HG02973 (cell line): ENCODE results near the gene HEPACAM.

Experiments
- ATAC-seq: cut with Tn5 transposase; IDR thresholded peaks from one replicate; pipeline ENCODE4 v1.9.1; 2021; ENCODE audit warnings: moderate library complexity; ENCODE audit not compliant: unreplicated experiment

The HEPACAM gene

GRCh38 chr11:124900464-124900863 lies 35.4 kb downstream of the HEPACAM start:
- ATAC-seq, result no peak

GRCh38 chr11:124899383-124900145 lies 36.3 kb downstream of the HEPACAM start:
- no peak for ATAC-seq

DNA sequence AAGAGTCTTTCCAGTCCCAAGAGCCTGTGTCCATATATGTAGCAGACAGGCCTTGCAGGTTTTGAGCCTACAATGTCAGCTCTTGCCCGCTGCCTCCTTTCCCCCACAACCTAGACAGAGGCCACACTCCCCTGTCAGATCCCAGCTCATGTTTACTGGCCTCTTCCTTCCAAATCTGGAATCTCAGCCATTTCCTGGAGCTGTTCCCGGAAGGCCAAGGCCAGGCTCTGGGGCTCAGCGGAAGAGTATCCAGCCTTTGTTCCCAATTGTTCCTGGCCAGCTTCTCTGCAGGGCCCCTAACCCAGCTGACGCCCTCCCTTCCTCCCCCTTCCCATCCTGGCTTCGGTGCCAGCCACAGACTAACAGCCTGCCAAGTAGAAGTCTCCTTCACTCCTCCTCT lies 37.1 kb downstream of the HEPACAM start:
- no peak for ATAC-seq

- ATAC-seq, result no peak
Measured at GRCh38 chr11:124898263-124898680, 37.6 kb downstream of the HEPACAM start.

- ATAC-seq, result no peak
Measured at GRCh38 chr11:124897674-124898262, 38.1 kb downstream of the HEPACAM start, which contains the start of gene ROBO4. ROBO4 (minus strand) TSS chr11:124897865; CDS start chr11:124897795, 70 bp downstream.

DNA sequence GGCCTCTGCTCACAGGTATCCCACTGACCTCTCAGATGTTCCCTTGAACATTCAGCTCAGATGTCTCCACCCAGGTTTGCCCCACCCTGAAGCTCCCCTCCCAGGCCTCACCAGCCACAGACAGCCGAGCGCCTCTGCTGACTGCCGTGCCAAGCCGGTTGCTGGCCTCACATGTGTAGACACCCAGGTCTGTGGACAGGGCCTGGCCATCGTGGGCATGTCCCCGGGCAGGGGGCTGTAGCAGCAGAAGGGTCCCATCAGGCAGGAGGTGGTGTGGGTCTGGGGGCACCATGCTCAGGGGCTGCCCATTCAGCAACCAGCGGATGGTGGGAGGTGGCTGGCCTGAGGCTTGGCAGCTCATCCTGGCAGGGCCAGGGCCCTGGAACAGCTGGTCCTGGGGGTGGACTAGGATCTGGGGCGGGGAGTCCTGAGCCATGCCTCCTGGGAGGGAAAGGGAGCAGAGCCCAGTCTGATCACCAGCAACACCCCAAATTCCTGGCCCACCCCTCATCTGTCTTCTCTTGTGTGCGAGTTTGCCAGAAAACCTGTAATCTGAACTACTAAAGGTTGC lies 38.9 kb downstream of the HEPACAM start:
- ATAC-seq, result no peak

GRCh38 chr11:124896071-124896750 lies 39.6 kb downstream of the HEPACAM start:
- no peak for ATAC-seq

- no peak for ATAC-seq
Measured at GRCh38 chr11:124895471-124895971, 40.3 kb downstream of the HEPACAM start.

GRCh38 chr11:124894606-124895430 lies 41.0 kb downstream of the HEPACAM start:
- no peak for ATAC-seq

GRCh38 chr11:124893781-124894401 lies 42.0 kb downstream of the HEPACAM start:
- no peak for ATAC-seq

DNA sequence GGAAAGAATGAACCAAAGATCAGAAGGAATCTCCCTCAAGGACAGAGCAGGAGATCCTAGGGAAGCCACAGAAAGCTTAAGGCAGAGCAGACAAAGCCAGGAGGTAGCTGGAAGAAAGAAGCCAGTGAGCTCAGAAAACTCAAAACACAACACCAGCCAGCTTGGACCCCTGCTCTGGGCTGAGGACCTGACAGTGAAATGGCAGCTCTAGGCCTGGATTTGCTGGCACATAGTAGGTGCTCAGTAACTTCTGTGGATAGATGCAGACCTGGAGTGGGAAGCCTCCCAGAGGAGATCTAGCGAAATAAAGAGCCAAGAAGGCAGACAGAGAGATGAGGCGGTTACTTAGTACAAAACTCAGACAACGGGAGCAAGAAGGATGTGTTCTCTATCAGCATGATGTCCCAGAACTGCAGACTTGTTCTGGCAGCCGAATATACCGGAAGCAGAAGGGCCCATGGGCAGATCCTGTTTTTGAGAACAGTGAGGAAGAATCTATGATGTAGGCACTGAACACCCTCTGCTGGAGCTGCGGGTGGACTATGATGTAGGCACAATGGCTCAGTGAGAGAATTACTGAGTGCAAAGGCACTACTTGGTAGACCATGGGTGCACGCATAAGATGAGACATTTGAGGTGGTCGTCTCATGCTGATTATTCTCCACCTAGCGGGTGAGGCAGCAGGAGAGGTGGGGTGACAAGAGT lies 42.9 kb downstream of the HEPACAM start:
- ATAC-seq, result no peak

GRCh38 chr11:124892146-124892545 lies 43.7 kb downstream of the HEPACAM start:
- ATAC-seq, result no peak

GRCh38 chr11:124891373-124891861 lies 44.4 kb downstream of the HEPACAM start:
- ATAC-seq, result no peak

GRCh38 chr11:124890683-124891372 lies 45.0 kb downstream of the HEPACAM start:
- ATAC-seq, result no peak

DNA sequence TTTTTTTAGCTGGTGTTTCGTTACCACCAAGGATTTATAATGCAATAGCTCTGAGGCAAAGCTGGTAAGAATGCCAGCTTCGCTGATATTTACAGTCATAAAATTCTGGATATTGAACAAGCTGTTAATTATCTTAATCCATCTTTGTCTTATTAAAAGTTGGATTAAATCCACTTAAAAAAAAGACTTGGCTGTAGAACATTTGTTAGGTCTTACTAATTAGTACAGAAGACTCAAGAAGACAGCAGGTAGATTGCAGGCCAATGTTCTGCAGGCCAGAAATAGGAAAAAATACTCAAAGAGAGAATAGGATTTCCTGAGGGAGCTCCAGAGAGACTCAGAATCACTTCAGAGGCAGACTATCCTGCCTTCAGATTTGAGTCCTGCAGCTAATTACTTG lies 45.7 kb downstream of the HEPACAM start:
- no peak for ATAC-seq

- no peak for ATAC-seq
Measured at GRCh38 chr11:124889191-124890091, 46.4 kb downstream of the HEPACAM start.

GRCh38 chr11:124887667-124888013 lies 48.2 kb downstream of the HEPACAM start:
- no peak for ATAC-seq
